ENCODE measurements around the gene SH3RF3.

The SH3RF3 gene

GRCh38 chr2:109173311-109174171 lies 44.5 kb downstream of the SH3RF3 start:
- peak overlapping the region in 16 of 21 experiments; percentile 11 to 81 (median 61) for H3K27ac ChIP-seq
- H3K4me3 ChIP-seq: no peak overlapping the region

GRCh38 chr2:109174214-109174613 lies 45.2 kb downstream of the SH3RF3 start:
- no peak overlapping the region for H3K4me3 ChIP-seq
- H3K27ac ChIP-seq: peak overlapping the region in 14 of 21 experiments; percentile 13 to 81 (median 53)

GRCh38 chr2:109174626-109175349 lies 45.8 kb downstream of the SH3RF3 start:
- Histone ChIP-seq H3K4me3 (no peak overlapping the region), H3K27ac (peak overlapping the region in 8 of 21 experiments; percentile 26 to 81 (median 55))

- Histone ChIP-seq H3K4me3 (no peak overlapping the region), H3K27ac (no peak overlapping the region)
These were observed 46.3 kb downstream of the SH3RF3 start for GRCh38 chr2:109175350-109175678.

GRCh38 chr2:109176928-109177327 lies 47.9 kb downstream of the SH3RF3 start:
- no peak overlapping the region for H3K27ac ChIP-seq

GRCh38 chr2:109177635-109178034 lies 48.6 kb downstream of the SH3RF3 start:
- Histone ChIP-seq H3K4me3 (no peak overlapping the region), H3K27ac (no peak overlapping the region)

More at GRCh38 chr2:109176928-109177327, 47.9 kb downstream of the SH3RF3 start:
- no peak overlapping the region for H3K4me3 ChIP-seq

- Histone ChIP-seq H3K4me3 (no peak overlapping the region), H3K27ac (no peak overlapping the region)
These were observed 50.0 kb downstream of the SH3RF3 start for GRCh38 chr2:109178968-109179367.

GRCh38 chr2:109180786-109181185 lies 51.8 kb downstream of the SH3RF3 start:
- no peak overlapping the region for H3K27ac ChIP-seq
- H3K4me3 ChIP-seq: no peak overlapping the region

- H3K27ac ChIP-seq: no peak overlapping the region
- H3K4me3 ChIP-seq: no peak overlapping the region
These were observed 53.4 kb downstream of the SH3RF3 start for GRCh38 chr2:109182426-109182825.

- Histone ChIP-seq H3K27ac (no peak overlapping the region), H3K4me3 (no peak overlapping the region)
These were observed 54.9 kb downstream of the SH3RF3 start for GRCh38 chr2:109183871-109184270.

- Histone ChIP-seq H3K27ac (peak overlapping the region in 2 of 21 experiments; percentile 65 to 80), H3K4me3 (no peak overlapping the region)
These were observed 55.4 kb downstream of the SH3RF3 start for GRCh38 chr2:109184368-109184767.

- no peak overlapping the region for H3K4me3 ChIP-seq
- peak overlapping the region in 12 of 21 experiments; percentile 3 to 80 (median 54) for H3K27ac ChIP-seq
These were observed 56.3 kb downstream of the SH3RF3 start for GRCh38 chr2:109185338-109185737.

- H3K4me3 ChIP-seq: no peak overlapping the region
- peak overlapping the region in 12 of 21 experiments; percentile 3 to 80 (median 54) for H3K27ac ChIP-seq
These were observed 57.0 kb downstream of the SH3RF3 start for GRCh38 chr2:109185821-109186570.

GRCh38 chr2:109186656-109187250 lies 57.7 kb downstream of the SH3RF3 start:
- Histone ChIP-seq H3K4me3 (no peak overlapping the region), H3K27ac (peak overlapping the region in 5 of 21 experiments; percentile 19 to 80 (median 63))

- H3K4me3 ChIP-seq: no peak overlapping the region
- no peak overlapping the region for H3K27ac ChIP-seq
These were observed 58.9 kb downstream of the SH3RF3 start for GRCh38 chr2:109187711-109188495.

- Histone ChIP-seq H3K4me3 (no peak overlapping the region), H3K27ac (no peak overlapping the region)
These were observed 59.5 kb downstream of the SH3RF3 start for GRCh38 chr2:109188496-109188890.

- Histone ChIP-seq H3K4me3 (no peak overlapping the region), H3K27ac (no peak overlapping the region)
These were observed 59.9 kb downstream of the SH3RF3 start for GRCh38 chr2:109188898-109189297.

- H3K27ac ChIP-seq: no peak overlapping the region
These were observed 60.7 kb downstream of the SH3RF3 start for GRCh38 chr2:109189751-109190150.

More at GRCh38 chr2:109189751-109190150, 60.7 kb downstream of the SH3RF3 start:
- H3K4me3 ChIP-seq: no peak overlapping the region

All from skin epidermis (tissue), 12 donors.